ENCODE results near the gene CPPED1.

DNA sequence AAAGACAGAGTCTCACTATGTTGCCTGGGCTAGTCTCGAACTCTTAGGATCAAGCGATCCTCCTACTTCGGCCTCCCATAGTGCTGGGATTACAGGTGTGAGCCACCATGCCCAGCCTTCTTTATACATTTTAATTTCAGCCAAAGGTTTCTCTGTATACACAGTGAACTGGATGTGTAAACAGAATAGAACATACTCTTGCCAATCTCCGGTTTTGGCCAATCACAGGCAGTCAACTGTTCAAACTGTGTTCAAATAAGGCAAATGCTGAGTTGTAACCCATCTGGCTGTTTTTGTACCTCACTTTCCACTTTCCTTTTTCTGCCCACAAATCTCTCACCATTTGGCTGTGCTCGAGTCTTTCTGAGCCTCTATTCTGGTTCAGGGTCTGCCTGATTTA is 108.2 kb downstream of the CPPED1 start:
- no peak for TF ChIP-seq CTCF (IDR thresholded peaks at IDR 0.05)
- no peak for TF ChIP-seq POLR2A (IDR thresholded peaks at IDR 0.05)
